ENCODE results near the gene TBC1D16. TPM values are rescaled to one million over a fixed set of nuclear protein-coding genes. Genes with fewer than 3 reads are reported as not detected.

The TBC1D16 gene
- total RNA-seq, 1 donor from 2014 or later: 197 TPM

- H3K27me3 Mint-ChIP-seq (ENCODE audit: unreplicated experiment): peaks cover 8% of the 10 kb centered on the region
- H3K9me3 Mint-ChIP-seq (ENCODE audit: unreplicated experiment): peaks cover 11% of the 10 kb centered on the region
- DNase-seq: peak; percentile 70
- H3K36me3 Mint-ChIP-seq (ENCODE audit: unreplicated experiment): peaks cover 5% of the 10 kb centered on the region
- peaks cover 34% of the 10 kb centered on the region for H3K4me1 Mint-ChIP-seq (ENCODE audit: low read depth, unreplicated experiment)
- H3K4me3 Mint-ChIP-seq (ENCODE audit: unreplicated experiment): peak overlapping the region; percentile 70
- TF ChIP-seq CTCF (IDR thresholded peaks at IDR 0.05; ENCODE audit: partially characterized antibody, unreplicated experiment): no peak
- peak overlapping the region; percentile 94 for H3K27ac Mint-ChIP-seq (ENCODE audit: unreplicated experiment)
Observed at GRCh38 chr17:80023481-80024205, 12.0 kb downstream of the TBC1D16 start.

GRCh38 chr17:80021600-80021999 is 14.1 kb downstream of the TBC1D16 start:
- DNase-seq: no peak
- Mint-ChIP-seq H3K4me3 (ENCODE audit: unreplicated experiment) (peak overlapping the region; percentile 37), H3K4me1 (ENCODE audit: low read depth, unreplicated experiment) (peaks cover 23% of the 10 kb centered on the region), H3K27me3 (ENCODE audit: unreplicated experiment) (peaks cover 5% of the 10 kb centered on the region), H3K36me3 (ENCODE audit: unreplicated experiment) (peaks cover 5% of the 10 kb centered on the region), H3K9me3 (ENCODE audit: unreplicated experiment) (peaks cover 6% of the 10 kb centered on the region), H3K27ac (ENCODE audit: unreplicated experiment) (peak overlapping the region; percentile 79)
- no peak for TF ChIP-seq CTCF (IDR thresholded peaks at IDR 0.05; ENCODE audit: partially characterized antibody, unreplicated experiment)

GRCh38 chr17:80018917-80019651 is 16.6 kb downstream of the TBC1D16 start:
- H3K36me3 Mint-ChIP-seq (ENCODE audit: unreplicated experiment): peaks cover 5% of the 10 kb centered on the region
- DNase-seq: no peak
- peaks cover 16% of the 10 kb centered on the region for H3K4me1 Mint-ChIP-seq (ENCODE audit: low read depth, unreplicated experiment)
- peaks cover 8% of the 10 kb centered on the region for H3K9me3 Mint-ChIP-seq (ENCODE audit: unreplicated experiment)
- no peak for TF ChIP-seq CTCF (IDR thresholded peaks at IDR 0.05; ENCODE audit: partially characterized antibody, unreplicated experiment)
- peaks cover 5% of the 10 kb centered on the region for H3K27me3 Mint-ChIP-seq (ENCODE audit: unreplicated experiment)
- H3K27ac Mint-ChIP-seq (ENCODE audit: unreplicated experiment): peak overlapping the region; percentile 28
- H3K4me3 Mint-ChIP-seq (ENCODE audit: unreplicated experiment): no peak overlapping the region

GRCh38 chr17:80017226-80018010 is 18.3 kb downstream of the TBC1D16 start:
- no peak for TF ChIP-seq CTCF (IDR thresholded peaks at IDR 0.05; ENCODE audit: partially characterized antibody, unreplicated experiment)

More at GRCh38 chr17:80017226-80018010, 18.3 kb downstream of the TBC1D16 start:
- Mint-ChIP-seq H3K4me1 (ENCODE audit: low read depth, unreplicated experiment) (peaks cover 10% of the 10 kb centered on the region), H3K27me3 (ENCODE audit: unreplicated experiment) (no peaks in the 10 kb centered on the region), H3K9me3 (ENCODE audit: unreplicated experiment) (peaks cover 4% of the 10 kb centered on the region), H3K36me3 (ENCODE audit: unreplicated experiment) (peaks cover 5% of the 10 kb centered on the region), H3K4me3 (ENCODE audit: unreplicated experiment) (no peak overlapping the region), H3K27ac (ENCODE audit: unreplicated experiment) (no peak overlapping the region)
- no peak for DNase-seq

Data from glutamatergic neuron (in vitro differentiated cells).